ENCODE results near the gene TMEM175. TPM values are rescaled to one million over a fixed set of nuclear protein-coding genes. Genes with fewer than 3 reads are reported as not detected.

The TMEM175 gene
- total RNA-seq, 1 experiment from 2014 or later: 22.3 TPM

- no peaks in the 10 kb centered on the region; the same call in 1 of the 2 replicates for H3K36me3 ChIP-seq (ENCODE audit: control insufficient read depth, insufficient read depth, low read length)
- no peaks in the 10 kb centered on the region for H3K4me1 Mint-ChIP-seq (ENCODE audit: low read depth, unreplicated experiment)
- CTCF ChIA-PET: no interaction called here
- no peak overlapping the region for H3K27ac Mint-ChIP-seq (ENCODE audit: unreplicated experiment)
- no peaks in the 10 kb centered on the region for H3K4me1 ChIP-seq
- intact Hi-C loops (cut with micrococcal nuclease; ENCODE audit: unreplicated experiment): no loop called here
- no peaks in the 10 kb centered on the region for H3K9me3 ChIP-seq
- no TSS peak for BruUV-seq (replicated peaks)
- H3K36me3 Mint-ChIP-seq (ENCODE audit: insufficient read depth, unreplicated experiment): peaks cover 42% of the 10 kb centered on the region
- H3K4me3 Mint-ChIP-seq (ENCODE audit: unreplicated experiment): no peak overlapping the region
- no peak for TF ChIP-seq CTCF (IDR thresholded peaks at IDR 0.05; ENCODE audit: insufficient read depth in 1 of 2, low read depth in 1 of 2, low read length in 1 of 2, severe bottlenecking in 1 of 2, unreplicated experiment in 1 of 2)
- POLR2A ChIA-PET: no interaction called here
- H3K9me3 Mint-ChIP-seq (ENCODE audit: unreplicated experiment): no peaks in the 10 kb centered on the region
- H3K27me3 ChIP-seq (replicated peaks; ENCODE audit: control insufficient read depth, insufficient read depth, low read length): no peaks in the 10 kb centered on the region
- no peak overlapping the region for H3K4me3 ChIP-seq (ENCODE audit: low read depth, low read length)
- no peak for DNase-seq
- H3K27me3 Mint-ChIP-seq (ENCODE audit: insufficient read depth, unreplicated experiment): no peaks in the 10 kb centered on the region
These were observed 23.1 kb upstream of the TMEM175 start for GRCh38 chr4:909131-909571.

GRCh38 chr4:909821-910220 is 22.4 kb upstream of the TMEM175 start:
- Histone ChIP-seq H3K36me3 (ENCODE audit: control insufficient read depth, insufficient read depth, low read length) (no peaks in the 10 kb centered on the region; the same call in 1 of the 2 replicates), H3K27me3 (replicated peaks; ENCODE audit: control insufficient read depth, insufficient read depth, low read length) (no peaks in the 10 kb centered on the region), H3K4me3 (ENCODE audit: low read depth, low read length) (no peak overlapping the region), H3K9me3 (no peaks in the 10 kb centered on the region), H3K4me1 (no peaks in the 10 kb centered on the region)
- intact Hi-C loops (cut with micrococcal nuclease; ENCODE audit: unreplicated experiment): no loop called here
- POLR2A ChIA-PET: no interaction called here
- Mint-ChIP-seq H3K4me1 (ENCODE audit: low read depth, unreplicated experiment) (no peaks in the 10 kb centered on the region), H3K27me3 (ENCODE audit: insufficient read depth, unreplicated experiment) (no peaks in the 10 kb centered on the region), H3K9me3 (ENCODE audit: unreplicated experiment) (no peaks in the 10 kb centered on the region), H3K27ac (ENCODE audit: unreplicated experiment) (no peak overlapping the region), H3K4me3 (ENCODE audit: unreplicated experiment) (no peak overlapping the region), H3K36me3 (ENCODE audit: insufficient read depth, unreplicated experiment) (peaks cover 42% of the 10 kb centered on the region)
- BruUV-seq (replicated peaks): no TSS peak
- DNase-seq: no peak
- no peak for TF ChIP-seq CTCF (IDR thresholded peaks at IDR 0.05; ENCODE audit: insufficient read depth in 1 of 2, low read depth in 1 of 2, low read length in 1 of 2, severe bottlenecking in 1 of 2, unreplicated experiment in 1 of 2)
- CTCF ChIA-PET: no interaction called here

GRCh38 chr4:910366-911091 is 21.7 kb upstream of the TMEM175 start:
- Mint-ChIP-seq H3K27ac (ENCODE audit: unreplicated experiment) (no peak overlapping the region), H3K4me3 (ENCODE audit: unreplicated experiment) (no peak overlapping the region), H3K36me3 (ENCODE audit: insufficient read depth, unreplicated experiment) (peaks cover 37% of the 10 kb centered on the region), H3K27me3 (ENCODE audit: insufficient read depth, unreplicated experiment) (no peaks in the 10 kb centered on the region), H3K4me1 (ENCODE audit: low read depth, unreplicated experiment) (no peaks in the 10 kb centered on the region), H3K9me3 (ENCODE audit: unreplicated experiment) (no peaks in the 10 kb centered on the region)
- ChIA-PET POLR2A (no interaction called here), CTCF (no interaction called here)
- intact Hi-C loops (cut with micrococcal nuclease; ENCODE audit: unreplicated experiment): no loop called here
- TF ChIP-seq CTCF (IDR thresholded peaks at IDR 0.05; ENCODE audit: insufficient read depth in 1 of 2, low read depth in 1 of 2, low read length in 1 of 2, severe bottlenecking in 1 of 2, unreplicated experiment in 1 of 2): no peak
- Histone ChIP-seq H3K4me1 (no peaks in the 10 kb centered on the region), H3K27me3 (replicated peaks; ENCODE audit: control insufficient read depth, insufficient read depth, low read length) (no peaks in the 10 kb centered on the region), H3K36me3 (ENCODE audit: control insufficient read depth, insufficient read depth, low read length) (no peaks in the 10 kb centered on the region; the same call in 1 of the 2 replicates), H3K4me3 (ENCODE audit: low read depth, low read length) (no peak overlapping the region), H3K9me3 (no peaks in the 10 kb centered on the region)
- DNase-seq: no peak
- BruUV-seq (replicated peaks): no TSS peak
